IPS-NIHi7 (cell line): ENCODE data around the gene MTHFD2L.

Experiments used
- DNase-seq: peaks from one replicate; pipeline ENCODE4 v3.0.0; 2012; ENCODE audit warnings: mixed read lengths; ENCODE audit errors: extremely low spot score

Gene MTHFD2L

DNA sequence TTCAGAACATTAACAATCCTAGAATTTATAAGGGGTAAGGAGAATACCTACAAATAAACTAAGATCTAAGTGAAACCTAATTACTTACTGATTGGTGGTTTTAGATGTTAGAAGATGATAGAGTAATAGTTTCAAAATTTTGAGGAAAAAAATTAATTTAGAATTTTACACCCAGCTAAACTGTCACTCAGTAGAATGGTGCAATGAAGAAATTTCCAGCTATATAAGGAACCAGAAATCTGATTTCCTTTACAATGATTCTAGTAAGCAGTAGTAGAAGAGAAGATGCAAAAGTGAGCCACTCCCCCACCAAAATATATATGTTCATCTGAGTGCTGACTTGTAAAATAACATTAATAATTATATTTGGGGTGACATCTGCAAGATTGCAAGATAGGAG lies 95.0 kb downstream of the MTHFD2L start:
- DNase-seq: no peak

DNA sequence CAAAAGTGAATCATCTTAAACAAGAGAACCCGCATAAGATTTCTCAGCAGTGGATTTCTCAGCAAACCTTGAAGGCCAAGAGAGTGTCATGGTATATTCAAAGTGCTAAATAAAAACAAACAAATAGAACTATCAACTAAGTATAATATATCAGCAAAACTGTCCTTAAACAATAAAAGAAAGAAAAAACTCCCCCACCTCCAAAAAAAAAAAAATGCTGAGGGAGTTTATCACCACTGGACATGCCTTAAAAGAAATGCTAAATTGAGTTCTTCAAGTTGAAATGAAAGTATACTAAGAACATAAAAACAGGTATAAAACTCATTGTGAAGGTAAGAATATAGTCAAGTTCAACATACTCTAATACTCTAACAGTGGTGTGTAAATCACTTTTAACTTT lies 96.5 kb downstream of the MTHFD2L start:
- DNase-seq: no peak

DNA sequence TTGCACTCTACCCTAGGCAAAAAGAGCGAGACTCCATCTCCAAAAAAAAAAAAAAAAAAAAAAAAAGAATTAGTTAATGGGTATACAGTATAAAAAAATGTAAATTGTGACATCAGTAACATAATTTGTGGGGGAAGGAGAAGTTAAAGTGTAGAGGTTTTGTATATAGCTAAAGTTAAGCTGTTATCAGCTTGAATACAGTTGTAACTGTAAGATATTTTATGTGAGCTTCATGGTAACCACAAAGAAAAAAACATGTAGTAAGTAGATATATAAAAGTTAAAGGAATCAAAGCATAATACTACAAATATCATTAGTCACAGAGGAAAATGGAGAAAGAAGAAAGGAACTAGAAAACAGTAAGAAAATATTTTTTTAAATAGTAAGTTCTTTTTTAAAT lies 97.2 kb downstream of the MTHFD2L start:
- no peak for DNase-seq

DNA sequence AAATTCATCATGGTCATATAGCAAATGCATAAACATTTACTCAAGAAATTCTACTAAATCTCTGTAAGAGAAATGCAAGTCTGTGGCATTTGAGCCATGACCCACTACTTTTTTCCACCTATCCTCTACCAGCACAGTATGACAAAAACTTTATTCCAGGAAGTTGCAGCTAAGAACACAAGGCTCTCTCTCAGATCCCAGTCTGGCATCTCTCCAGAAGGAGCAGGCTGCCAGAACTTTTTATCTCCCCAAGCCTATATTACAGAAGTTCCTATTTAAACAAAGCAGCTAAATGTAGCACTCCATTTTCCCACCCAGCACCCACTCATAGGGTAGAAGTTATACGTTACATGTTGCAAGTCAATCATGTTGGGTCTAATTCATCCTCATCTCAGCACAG lies 101.0 kb downstream of the MTHFD2L start:
- DNase-seq: no peak

DNA sequence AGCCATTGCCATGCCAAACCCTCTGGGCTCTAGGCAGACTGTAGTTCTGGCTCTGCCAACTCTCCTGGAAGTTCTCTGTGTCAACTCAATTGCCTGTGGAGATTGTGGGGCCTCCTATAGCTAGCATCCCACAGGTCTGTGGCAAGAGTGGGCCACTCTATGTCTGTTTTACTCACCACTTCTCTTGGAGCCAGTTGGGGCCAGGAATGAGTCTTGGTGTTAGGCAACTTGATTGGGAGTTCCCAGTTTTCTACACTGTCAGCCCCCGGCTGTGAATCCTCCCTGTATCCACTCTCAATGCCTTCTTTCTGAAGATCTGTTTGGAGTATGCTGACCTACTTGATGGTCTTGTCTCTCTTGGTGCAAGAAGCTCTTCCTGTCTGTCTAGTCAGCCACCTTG lies 102.1 kb downstream of the MTHFD2L start:
- no peak for DNase-seq

DNA sequence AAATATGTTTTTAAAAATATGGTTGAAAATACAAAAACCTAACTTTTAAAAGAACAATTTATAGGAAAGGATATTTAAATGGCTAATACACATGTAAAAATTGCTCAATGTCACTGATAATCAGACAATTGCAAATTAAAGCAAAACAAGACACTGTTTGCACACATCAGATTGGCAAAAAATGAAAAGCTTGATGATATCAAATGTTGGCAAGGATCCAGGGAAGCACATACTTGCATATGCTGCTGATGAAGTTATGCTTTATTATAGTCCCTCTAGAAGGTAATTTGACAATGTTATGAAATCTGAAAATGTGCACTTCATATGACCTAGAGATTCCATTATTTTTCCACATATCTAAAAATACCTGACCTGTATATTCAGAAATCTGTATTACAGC lies 104.6 kb downstream of the MTHFD2L start:
- no peak for DNase-seq

DNA sequence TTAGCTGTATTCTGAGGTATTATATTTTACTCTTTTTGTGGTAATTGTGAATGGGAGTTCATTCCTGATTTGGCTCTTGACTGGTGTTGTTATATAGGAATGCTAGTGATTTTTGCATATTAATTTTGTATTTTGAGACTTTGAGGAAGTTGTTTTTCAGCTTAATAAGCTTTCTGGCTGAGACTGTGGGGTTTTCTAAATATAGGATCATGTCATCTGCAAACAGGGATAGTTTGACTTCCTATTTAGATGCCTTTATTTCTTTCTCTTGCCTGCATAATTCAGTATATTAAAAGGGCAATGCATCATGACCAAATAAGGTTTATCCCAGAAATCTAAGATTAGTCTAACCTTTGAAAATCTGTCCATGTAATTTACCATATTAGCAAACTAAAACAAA lies 105.6 kb downstream of the MTHFD2L start:
- DNase-seq: no peak

DNA sequence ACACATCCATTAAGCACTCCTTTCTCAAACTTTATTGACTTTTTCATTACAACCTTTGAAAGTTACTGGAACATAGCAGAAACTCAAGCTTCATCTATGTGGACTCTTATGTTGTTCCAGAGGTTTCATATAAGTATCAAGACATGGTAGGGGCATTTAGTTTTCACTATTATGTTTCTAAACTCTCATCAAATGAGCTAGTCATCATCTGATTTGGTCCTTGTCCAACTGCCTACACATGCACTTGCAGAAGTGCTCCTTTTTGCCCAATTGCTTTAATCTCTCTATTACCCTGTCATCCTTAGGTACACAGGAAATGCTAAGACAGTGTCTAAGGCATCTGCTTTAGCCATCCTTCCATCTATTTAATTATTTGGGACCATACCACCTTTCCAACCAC lies 108.2 kb downstream of the MTHFD2L start:
- DNase-seq: no peak

DNA sequence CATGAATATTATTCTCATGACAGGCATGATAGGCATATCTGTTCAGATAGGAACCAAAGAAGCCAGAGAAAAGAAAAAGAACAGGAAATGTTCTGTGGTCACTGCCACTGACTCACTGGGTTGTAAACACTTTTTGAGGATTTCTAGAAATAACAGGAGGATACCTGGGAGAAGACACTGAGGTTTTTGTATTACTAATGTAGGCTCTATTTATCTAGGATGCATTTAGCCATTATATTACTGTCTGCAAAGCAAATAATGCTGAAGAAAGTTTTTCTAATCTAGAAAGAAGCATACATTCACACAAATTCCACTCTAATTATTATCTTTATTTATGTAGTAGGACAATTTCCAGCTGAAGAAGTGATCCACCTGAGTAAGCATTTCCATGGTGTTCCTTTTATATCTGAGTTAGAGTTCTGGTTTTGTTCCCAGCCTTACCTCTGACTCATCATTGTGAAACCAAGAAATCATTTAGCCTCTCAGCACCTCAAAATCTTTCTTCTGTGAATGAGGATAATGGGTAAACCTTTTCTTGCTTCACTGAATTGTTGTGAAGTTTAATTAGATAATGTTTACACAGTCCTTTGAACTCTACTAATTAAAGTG lies 110.2 kb downstream of the MTHFD2L start:
- no peak for DNase-seq

DNA sequence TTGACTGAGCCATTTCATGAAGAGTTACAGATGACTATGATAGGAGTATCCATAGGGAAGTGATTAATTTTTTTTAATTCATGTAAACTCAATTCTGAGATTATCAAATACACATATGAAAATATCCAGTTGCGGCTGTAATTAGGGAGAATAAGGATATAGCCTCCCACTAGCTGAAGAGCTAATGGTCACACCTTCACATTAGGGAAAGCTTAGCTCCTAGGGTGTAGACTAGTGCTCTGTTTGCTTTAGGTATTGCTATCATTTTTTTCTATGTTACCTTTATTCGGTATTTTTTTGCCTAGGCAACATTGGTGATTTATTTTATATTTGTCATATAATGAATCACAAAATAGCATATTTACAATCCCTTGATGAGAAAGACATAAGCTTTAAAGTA lies 110.7 kb downstream of the MTHFD2L start:
- DNase-seq: no peak

DNA sequence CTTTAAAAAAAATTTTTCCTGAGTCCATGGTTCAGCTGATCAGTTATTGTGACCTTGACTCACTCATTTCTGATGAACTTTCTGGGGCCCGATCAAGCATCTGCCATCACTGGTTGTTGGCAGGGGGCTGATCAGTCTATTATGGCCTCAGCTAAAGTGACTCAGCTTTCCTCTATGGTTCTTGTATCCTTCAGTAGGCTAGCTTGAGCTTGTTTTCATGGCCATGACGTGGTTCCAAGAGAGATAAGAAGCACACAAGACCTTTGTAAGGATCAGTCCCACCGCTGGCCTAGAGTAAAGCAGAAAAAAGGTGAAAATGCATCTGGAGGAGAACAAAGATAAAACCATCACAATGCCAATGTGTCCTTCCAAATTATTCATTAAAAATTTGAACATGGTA lies 120.6 kb downstream of the MTHFD2L start:
- DNase-seq: no peak

DNA sequence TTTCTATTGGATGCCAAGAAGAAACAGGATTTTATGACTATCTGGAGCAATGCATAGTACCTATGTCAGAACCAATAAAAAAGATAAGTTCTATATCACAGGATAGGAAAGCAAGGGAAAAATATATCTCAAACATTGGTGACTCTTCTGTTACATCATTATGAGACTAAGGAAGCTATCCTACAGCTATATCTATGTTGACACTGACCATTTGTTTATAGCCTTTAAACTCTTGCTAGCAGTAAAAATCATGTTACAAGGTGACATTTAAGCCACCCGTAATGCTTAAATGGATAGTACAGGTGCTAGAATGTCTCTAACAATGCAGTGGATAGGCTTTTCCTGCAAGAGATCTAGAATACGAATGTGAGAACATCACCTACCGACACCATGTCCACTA lies 121.8 kb downstream of the MTHFD2L start:
- DNase-seq: no peak

DNA sequence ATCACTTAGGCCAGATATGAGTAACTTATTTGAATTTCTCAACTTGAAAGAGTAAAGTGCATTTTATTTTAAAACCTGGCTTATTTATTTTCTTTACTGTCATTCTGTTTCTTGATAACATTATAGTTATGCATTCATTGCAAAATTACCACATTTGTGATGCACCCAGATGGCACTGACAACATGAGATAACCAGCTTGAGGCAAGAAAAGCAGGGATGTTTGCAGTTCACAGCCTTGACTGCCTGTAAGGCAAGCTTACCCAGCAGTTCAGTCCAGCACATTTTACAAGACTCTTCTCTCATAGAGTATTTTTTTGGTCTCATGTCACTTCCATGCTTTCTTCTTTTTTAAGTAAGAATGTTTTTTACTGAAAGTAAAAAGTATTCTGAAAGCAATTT lies 125.0 kb downstream of the MTHFD2L start:
- no peak for DNase-seq

DNA sequence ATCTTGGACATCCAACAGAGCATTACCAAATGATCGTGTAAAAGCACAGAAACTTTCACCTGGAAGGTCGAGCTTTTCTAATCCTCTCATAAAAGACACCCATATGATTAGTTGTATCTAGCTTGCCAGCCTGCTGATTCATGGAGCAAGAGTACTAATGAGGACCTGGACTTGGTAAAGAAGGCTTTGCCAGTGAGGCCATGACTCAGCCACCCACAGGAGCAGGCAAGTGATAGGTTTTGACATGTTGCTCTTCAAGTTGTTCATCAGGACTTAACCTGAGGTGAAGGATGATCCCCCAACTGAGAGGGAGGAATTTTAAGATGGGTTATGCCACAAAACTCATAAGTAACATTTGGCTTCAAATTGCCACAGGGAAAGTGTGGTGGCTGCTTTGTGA lies 125.7 kb downstream of the MTHFD2L start:
- DNase-seq: no peak

DNA sequence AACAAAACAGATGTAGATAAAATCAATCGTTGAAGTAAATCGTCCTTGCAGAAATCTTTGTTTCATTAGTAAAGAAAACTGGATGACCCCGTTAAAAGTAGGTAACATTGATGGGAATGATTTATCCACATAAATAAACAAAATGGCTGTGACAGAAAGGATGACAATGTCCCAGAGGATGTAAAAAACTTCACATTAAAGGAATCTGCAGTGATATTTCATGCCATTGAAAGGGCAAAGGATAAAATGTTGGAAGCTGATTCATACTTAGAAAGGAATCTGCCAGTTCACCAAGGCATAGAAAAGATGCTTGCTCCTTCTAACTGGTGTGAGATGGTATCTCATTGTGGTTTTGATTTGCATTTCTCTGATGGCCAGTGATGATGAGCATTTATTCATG lies 126.1 kb downstream of the MTHFD2L start:
- no peak for DNase-seq

DNA sequence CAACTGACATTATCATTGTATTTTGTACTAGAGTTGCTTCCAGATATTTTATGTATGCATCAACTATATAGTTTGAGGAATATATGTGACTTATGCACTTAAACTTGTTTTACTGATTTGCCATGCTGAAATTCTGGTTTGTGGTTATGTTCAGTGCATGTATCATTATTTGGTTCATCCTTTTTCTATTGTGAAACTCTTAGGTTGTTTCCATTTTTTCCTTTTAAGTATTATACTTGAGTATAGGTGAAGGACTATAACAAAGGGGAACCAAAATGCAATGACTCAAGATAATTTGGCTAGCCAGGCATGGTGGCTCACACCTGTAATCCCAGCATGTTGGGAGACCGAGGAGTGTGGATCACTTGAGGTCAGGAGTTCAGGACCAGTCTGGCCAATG lies 129.2 kb downstream of the MTHFD2L start:
- no peak for DNase-seq

DNA sequence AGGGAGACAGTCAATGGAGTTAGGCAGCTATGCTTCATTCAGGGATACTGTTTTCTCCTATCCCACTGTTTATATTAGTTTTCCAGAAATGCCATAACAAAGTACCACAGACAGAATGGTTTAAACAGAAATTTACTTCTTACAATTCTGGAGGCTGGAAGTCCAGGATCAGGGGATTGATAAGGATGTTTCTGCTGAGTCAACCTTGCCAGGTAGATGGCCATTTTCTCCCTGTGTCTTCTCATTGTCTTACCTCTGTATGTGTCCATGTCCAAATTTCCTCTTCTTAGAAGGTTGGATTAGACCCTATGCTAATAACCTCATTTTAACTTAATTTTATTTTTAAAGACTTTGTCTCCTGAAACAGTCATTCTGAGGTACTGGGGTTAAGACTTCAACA lies 129.9 kb downstream of the MTHFD2L start:
- DNase-seq: no peak

DNA sequence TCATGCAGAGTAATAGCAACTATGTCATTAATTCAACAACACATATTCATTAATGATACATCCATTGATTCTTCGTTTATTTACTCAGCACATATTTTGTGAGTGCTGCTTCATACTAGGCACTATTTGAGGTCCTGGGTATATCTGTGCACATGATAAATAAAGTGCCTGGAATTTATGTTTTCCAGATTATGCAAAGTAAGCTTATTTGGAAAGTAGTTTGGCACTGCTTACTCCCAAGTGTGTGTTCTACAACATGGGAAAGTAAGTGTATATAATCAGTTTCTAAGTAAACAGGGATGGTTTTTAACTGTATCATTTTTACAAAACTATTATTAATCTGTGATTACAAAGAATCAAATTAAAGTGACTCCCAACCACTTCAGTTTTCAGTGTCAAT lies 133.6 kb downstream of the MTHFD2L start:
- no peak for DNase-seq

DNA sequence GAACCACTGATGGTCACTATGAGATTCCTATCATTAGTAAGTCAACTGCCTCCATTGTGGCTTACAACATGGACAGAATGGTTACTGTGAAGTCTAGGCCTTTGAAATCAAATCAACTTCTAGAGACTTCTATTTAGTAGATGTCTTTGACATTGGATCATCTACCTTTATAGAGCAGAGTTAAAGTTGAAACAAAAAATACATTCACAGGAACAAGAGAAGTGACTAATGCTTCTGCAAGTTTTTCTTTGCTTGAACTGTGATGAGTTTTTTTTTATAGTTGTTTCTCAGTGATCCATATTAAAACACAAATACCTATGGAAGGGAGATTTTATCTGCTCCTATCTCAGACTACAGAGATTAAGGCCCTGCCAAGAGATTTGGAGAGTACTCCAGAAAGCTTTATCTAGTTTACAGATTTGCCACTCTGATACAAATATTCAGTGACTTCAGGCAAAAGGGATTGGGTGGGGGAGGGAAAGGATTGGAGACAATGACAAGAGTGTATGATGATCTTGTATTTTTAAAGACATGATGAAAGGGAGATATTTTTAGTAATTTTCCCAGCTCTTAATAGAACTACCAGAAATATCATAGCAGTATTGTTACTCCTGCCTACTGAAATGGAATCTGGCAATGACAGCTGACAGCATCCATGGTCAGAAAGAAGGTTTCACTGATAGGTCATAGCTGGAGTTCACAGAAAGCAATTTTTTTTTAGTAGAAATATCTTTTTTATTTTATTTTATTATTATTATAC lies 134.4 kb downstream of the MTHFD2L start:
- no peak for DNase-seq

DNA sequence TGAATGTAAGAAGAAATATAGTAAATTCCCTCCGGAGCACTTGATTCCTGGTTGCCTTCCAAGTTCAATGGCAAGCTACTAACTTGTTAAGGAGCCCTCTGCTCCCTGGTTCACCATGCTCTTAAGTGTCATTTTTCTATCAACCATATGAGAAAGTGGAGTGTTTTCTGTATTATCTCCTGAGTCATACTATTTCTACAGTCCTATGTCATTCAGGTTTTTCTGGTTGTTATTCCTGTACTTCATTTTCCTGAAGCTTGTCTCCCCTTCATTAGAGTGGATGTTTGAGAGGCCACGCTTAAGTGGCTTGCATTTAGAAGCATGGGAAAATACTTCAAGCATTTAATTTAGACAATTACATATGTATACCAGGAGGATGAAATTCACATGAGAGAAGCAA lies 135.6 kb downstream of the MTHFD2L start:
- DNase-seq: no peak

DNA sequence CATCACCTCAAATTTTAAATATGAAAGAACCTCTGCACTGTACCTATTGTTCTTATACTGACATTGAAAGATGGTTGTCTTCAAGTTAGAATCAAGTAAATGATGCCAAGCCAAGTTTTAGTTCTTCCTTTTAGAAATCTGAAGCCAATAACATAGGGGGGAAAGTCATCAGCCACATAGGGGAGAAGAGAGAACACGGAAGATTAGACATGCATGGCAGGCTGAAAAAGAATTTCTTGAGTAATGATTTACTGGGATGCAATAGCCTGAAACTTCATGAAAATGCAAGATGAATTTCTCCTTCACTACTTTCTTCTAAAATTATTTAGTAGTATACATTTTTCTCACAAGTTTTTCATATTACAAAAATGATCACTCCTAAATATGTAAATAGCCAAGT lies 136.8 kb downstream of the MTHFD2L start:
- no peak for DNase-seq

DNA sequence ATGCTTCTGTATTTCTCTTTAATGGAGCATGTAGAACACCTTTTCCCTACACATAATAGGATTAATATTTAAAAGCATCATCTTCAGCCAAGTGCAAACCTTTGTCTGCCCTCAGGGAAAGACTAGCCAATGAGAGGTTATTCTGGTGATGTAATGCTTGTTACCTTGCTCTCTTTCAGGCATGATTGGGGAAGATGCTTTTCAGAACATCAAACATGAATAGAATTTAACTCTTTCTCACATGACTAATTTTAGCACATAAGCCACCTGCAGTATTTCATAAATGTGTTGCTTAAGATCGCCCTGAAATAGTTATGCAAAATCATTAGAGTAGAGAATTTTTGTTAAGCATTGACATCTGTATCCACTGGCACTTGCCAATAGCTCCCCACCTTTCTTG lies 139.6 kb downstream of the MTHFD2L start:
- no peak for DNase-seq

DNA sequence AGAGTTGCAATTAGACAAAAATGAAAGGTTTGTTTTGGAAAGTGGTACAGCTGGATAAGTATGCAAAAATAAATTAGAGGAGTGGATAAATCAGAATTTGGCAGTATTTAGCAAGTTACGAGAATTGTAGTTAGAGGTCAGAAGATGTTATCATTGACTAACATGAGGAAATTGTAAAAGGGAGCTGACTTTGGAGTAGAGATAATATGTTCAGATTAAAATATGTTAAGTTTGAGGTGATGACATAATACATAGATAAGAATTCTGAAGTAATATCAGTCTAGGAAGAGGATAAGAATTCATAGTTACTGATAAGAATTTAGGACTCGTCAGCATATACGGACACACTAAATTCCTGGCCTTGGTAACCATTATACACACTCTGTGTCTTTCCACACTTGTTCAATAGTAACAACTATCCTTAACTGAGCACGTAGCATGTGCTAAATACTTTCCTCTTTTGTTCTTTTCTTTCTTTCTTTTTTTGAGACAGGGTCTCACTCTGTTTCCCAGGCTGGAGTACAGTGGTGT lies 146.2 kb downstream of the MTHFD2L start:
- no peak for DNase-seq

DNA sequence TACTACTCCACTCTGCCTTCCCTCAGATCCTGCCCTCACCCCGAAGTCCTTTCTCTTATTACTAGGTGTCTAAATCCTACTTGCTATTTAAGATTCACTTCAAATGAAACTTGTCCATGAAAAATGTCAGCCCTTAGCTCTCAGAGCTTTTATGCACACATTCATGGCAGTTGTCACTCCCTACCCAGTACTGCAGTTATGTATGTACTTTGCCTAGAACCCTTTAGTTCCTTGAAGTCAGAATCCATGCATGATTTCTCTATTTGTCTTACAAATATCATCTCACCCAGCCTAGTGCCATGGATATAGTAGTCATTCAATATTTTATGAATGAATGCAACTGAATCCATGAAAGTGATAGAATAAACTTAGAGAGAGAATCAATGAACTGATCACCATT lies 147.1 kb downstream of the MTHFD2L start:
- DNase-seq: no peak
